H1 (cell line): Measurements from ENCODE around the gene MYL6. TPM values are rescaled to one million over a fixed set of nuclear protein-coding genes. Genes with fewer than 3 reads are reported as not detected.

ENCODE experiments used
- BACH1 ChIP-seq: IDR thresholded peaks from 2 replicates; pipeline ENCODE4 v1.6.1; 2012; ENCODE audit warnings: low read length, improper control_type of control experiment
- EP300 ChIP-seq, 2 experiments: IDR thresholded peaks; 1 replicate in 1 of 2; 2 replicates in 1 of 2; pipeline ENCODE4 v1.6.1; 2011 to 2012; ENCODE audit warnings: low read depth in 2 of 2, low read length in 2 of 2, mild to moderate bottlenecking in 2 of 2, borderline replicate concordance in 1 of 2, inconsistent platforms in 1 of 2, moderate library complexity in 1 of 2
- MAFK ChIP-seq: IDR thresholded peaks from 2 replicates; pipeline ENCODE4 v1.6.1; 2012; ENCODE audit warnings: low read depth, mild to moderate bottlenecking, improper control_type of control experiment, low read length
- NRF1 ChIP-seq: IDR thresholded peaks from 2 replicates; pipeline ENCODE4 v1.6.1; 2011; ENCODE audit warnings: mild to moderate bottlenecking, low read depth, low read length, improper control_type of control experiment
- RAD21 ChIP-seq, 2 experiments: IDR thresholded peaks in 1 of 2; conservative IDR thresholded peaks in 1 of 2; 2 replicates each; pipeline ENCODE4 v1.6.1; 2011; ENCODE audit warnings: low read depth in 2 of 2, low read length in 2 of 2, improper control_type of control experiment in 1 of 2, inconsistent platforms in 1 of 2, mild to moderate bottlenecking in 1 of 2, moderate library complexity in 1 of 2
- RFX5 ChIP-seq: IDR thresholded peaks from 2 replicates; pipeline ENCODE4 v1.6.1; 2011; ENCODE audit warnings: low read depth, low read length, improper control_type of control experiment, borderline replicate concordance
- SIN3A ChIP-seq, 2 experiments: IDR thresholded peaks in 1 of 2; conservative IDR thresholded peaks in 1 of 2; 2 replicates each; pipeline ENCODE4 v1.6.1; 2011 to 2012; ENCODE audit warnings: low read length in 2 of 2, improper control_type of control experiment in 1 of 2, low read depth in 1 of 2, mild to moderate bottlenecking in 1 of 2
- polyA plus RNA-seq, 7 experiments: library from polyadenylated mRNA; depleted of rRNA in 3 of 7; stranded (reverse) in 5 of 7; unstranded in 2 of 7; fragments of >200 nt in 5 of 7; fragments of 200-250 nt in 2 of 7; gene quantifications; 1 replicate in 5 of 7; 2 replicates in 1 of 7; 4 replicates in 1 of 7; pipeline versions ENCODE4 v1.2.1 to v1.2.3, GENCODE V29; 2011 to 2013; ENCODE audit warnings: missing spikeins in 2 of 7, mixed read lengths in 2 of 7
- total RNA-seq: library from RNA; stranded (reverse); fragmentation: NEBNext Ultra II Directional; extraction: Animal tissue kit (Norgen Biotek cat#: 25700); gene quantifications from 2 replicates; pipeline ENCODE4 v1.2.1, GENCODE V29; 2021

The MYL6 gene
- total and polyA plus RNA-seq, 2 of the 8 experiments (the other 6 are each of a cell fraction or from before 2014, with no cell fraction given): 1,130 to 2,279 TPM

GRCh38 chr12:56190695-56191155 lies 32.6 kb downstream of the MYL6 start (continued):
- TF ChIP-seq SIN3A (conservative IDR thresholded peaks at IDR 0.05 in 1 of 2, IDR thresholded peaks at IDR 0.05 in 1 of 2; ENCODE audit: low read depth in 1 of 2, low read length in 2 of 2) (no peak), RAD21 (IDR thresholded peaks at IDR 0.05 in 1 of 2, conservative IDR thresholded peaks at IDR 0.05 in 1 of 2; ENCODE audit: low read depth in 2 of 2, low read length in 2 of 2) (no peak), NRF1 (no peak), MAFK (no peak), EP300 (IDR thresholded peaks at IDR 0.05; ENCODE audit: borderline replicate concordance in 1 of 2, low read depth in 2 of 2, low read length in 2 of 2) (no peak), RFX5 (no peak), BACH1 (no peak)
